HG02759 (cell line): ENCODE measurements around the gene ARSJ.
"Not testable (repeated sequence)": the region's sequence is repeated elsewhere in the genome, so short reads cannot be mapped to it uniquely, and the experiment has no call there.

Source experiments
- ATAC-seq: cut with Tn5 transposase; IDR thresholded peaks from one replicate; pipeline ENCODE4 v1.9.1; 2021; ENCODE audit warnings: mild to moderate bottlenecking, moderate library complexity; ENCODE audit not compliant: unreplicated experiment

The ARSJ gene

GRCh38 chr4:113979148-113979904, at the start of gene ARSJ:
Gene ARSJ (minus strand): TSS chr4:113979647. CDS start chr4:113978834, 813 bp downstream.
- ATAC-seq, result peak; percentile 57

GRCh38 chr4:114028071-114028470, 48.6 kb upstream of the ARSJ start:
- no peak for ATAC-seq

GRCh38 chr4:114027596-114027995, 48.1 kb upstream of the ARSJ start:
- no peak for ATAC-seq

GRCh38 chr4:114026447-114026846, 47.0 kb upstream of the ARSJ start:
- ATAC-seq, result no peak

GRCh38 chr4:114025176-114025777, 45.8 kb upstream of the ARSJ start:
- ATAC-seq, result peak; percentile 89

GRCh38 chr4:114021451-114021850, 42.0 kb upstream of the ARSJ start:
- ATAC-seq, result no peak

GRCh38 chr4:114019969-114020358, 40.5 kb upstream of the ARSJ start:
- no peak for ATAC-seq

- no peak for ATAC-seq
These were observed 40.0 kb upstream of the ARSJ start for GRCh38 chr4:114019276-114019968.

- no peak for ATAC-seq
These were observed 37.9 kb upstream of the ARSJ start for GRCh38 chr4:114017120-114017917.

- no peak for ATAC-seq
These were observed 36.0 kb upstream of the ARSJ start for GRCh38 chr4:114015444-114015899.

- not testable (repeated sequence) for ATAC-seq
These were observed 33.8 kb upstream of the ARSJ start for GRCh38 chr4:114013201-114013600.

GRCh38 chr4:114012749-114013148, 33.3 kb upstream of the ARSJ start:
- no peak for ATAC-seq

GRCh38 chr4:114005569-114006442, 26.4 kb upstream of the ARSJ start:
- no peak for ATAC-seq

- not testable (repeated sequence) for ATAC-seq
These were observed 25.2 kb upstream of the ARSJ start for GRCh38 chr4:114004483-114005226.

- no peak for ATAC-seq
These were observed 19.1 kb upstream of the ARSJ start for GRCh38 chr4:113998531-113998930.

- ATAC-seq, result no peak
These were observed 18.6 kb upstream of the ARSJ start for GRCh38 chr4:113998079-113998478.

GRCh38 chr4:113997206-113997605, 17.8 kb upstream of the ARSJ start:
- no peak for ATAC-seq

GRCh38 chr4:113996599-113997177, 17.2 kb upstream of the ARSJ start:
- no peak for ATAC-seq

- ATAC-seq, result no peak
These were observed 14.4 kb upstream of the ARSJ start for GRCh38 chr4:113993887-113994286.
